BLaER1 (cell line): ENCODE results near the gene TGM3.
"Not testable (repeated sequence)": the region's sequence is repeated elsewhere in the genome, so short reads cannot be mapped to it uniquely, and the experiment has no call there.

Source experiments
- H3K27ac ChIP-seq: shearing (Covaris generic); formaldehyde crosslinking; 2 replicates; pipeline ENCODE4 v1.8.1; 2022
- H3K27me3 ChIP-seq: shearing (Covaris generic); formaldehyde crosslinking; 2 replicates; pipeline ENCODE4 v1.8.1; 2022
- H3K36me3 ChIP-seq: shearing (Covaris generic); formaldehyde crosslinking; 2 replicates; pipeline ENCODE4 v1.8.1; 2022
- H3K4me1 ChIP-seq: shearing (Covaris generic); formaldehyde crosslinking; 2 replicates; pipeline ENCODE4 v1.8.1; 2022
- H3K4me2 ChIP-seq: shearing (Covaris generic); formaldehyde crosslinking; 2 replicates; pipeline ENCODE4 v1.8.1; 2022
- H3K4me3 ChIP-seq: shearing (Covaris generic); formaldehyde crosslinking; 2 replicates; pipeline ENCODE4 v1.8.1; 2022
- H3K9ac ChIP-seq: shearing (Covaris generic); formaldehyde crosslinking; 2 replicates; pipeline ENCODE4 v1.8.1; 2022
- H3K9me3 ChIP-seq: shearing (Covaris generic); formaldehyde crosslinking; 2 replicates; pipeline ENCODE4 v1.8.1; 2022
- H4K20me1 ChIP-seq: shearing (Covaris generic); formaldehyde crosslinking; 2 replicates; pipeline ENCODE4 v1.8.1; 2022
- Cebpa-rat ChIP-seq: shearing (Covaris generic); IDR thresholded peaks from 2 replicates; pipeline ENCODE4 v1.8.1; 2022

Gene TGM3

GRCh38 chr20:2261046-2261485 is 34.7 kb upstream of the TGM3 start:
- Histone ChIP-seq H3K4me1 (peaks cover 3% of the 10 kb centered on the region), H3K9ac (no peak overlapping the region), H4K20me1 (no peaks in the 10 kb centered on the region), H3K4me3 (no peak overlapping the region), H3K4me2 (no peak overlapping the region), H3K27me3 (no peaks in the 10 kb centered on the region), H3K9me3 (no peaks in the 10 kb centered on the region), H3K36me3 (no peaks in the 10 kb centered on the region), H3K27ac (no peak overlapping the region)
- no peak for TF ChIP-seq Cebpa-rat

- Histone ChIP-seq H3K4me3 (no peak overlapping the region), H3K4me1 (no peaks in the 10 kb centered on the region), H3K9ac (no peak overlapping the region), H4K20me1 (no peaks in the 10 kb centered on the region), H3K27me3 (no peaks in the 10 kb centered on the region), H3K9me3 (no peaks in the 10 kb centered on the region), H3K27ac (no peak overlapping the region), H3K4me2 (no peak overlapping the region), H3K36me3 (no peaks in the 10 kb centered on the region)
- no peak for TF ChIP-seq Cebpa-rat
Observed at GRCh38 chr20:2261629-2262028, 34.2 kb upstream of the TGM3 start.

DNA sequence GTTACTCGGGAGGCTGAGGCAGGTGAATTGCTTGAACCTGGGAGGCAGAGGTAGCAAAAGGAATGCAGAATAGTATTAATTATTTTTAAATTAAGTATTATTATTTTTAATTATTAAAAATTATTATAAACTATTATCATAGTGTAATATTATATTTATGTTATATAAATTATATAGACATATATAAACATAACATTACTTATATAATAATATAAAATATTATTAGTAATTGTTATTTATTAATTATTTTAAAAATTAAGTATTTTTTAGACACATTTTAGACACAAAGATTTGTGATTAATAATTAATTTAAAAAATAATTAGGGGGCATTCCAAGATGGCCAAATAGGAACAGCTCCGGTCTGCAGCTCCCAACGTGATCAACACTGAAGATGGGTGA is 31.7 kb upstream of the TGM3 start:
- Histone ChIP-seq H4K20me1 (no peaks in the 10 kb centered on the region), H3K4me3 (no peak overlapping the region), H3K9me3 (no peaks in the 10 kb centered on the region), H3K27ac (no peak overlapping the region), H3K4me2 (no peak overlapping the region), H3K4me1 (no peaks in the 10 kb centered on the region), H3K9ac (no peak overlapping the region), H3K27me3 (no peaks in the 10 kb centered on the region), H3K36me3 (no peaks in the 10 kb centered on the region)
- TF ChIP-seq Cebpa-rat = no peak

DNA sequence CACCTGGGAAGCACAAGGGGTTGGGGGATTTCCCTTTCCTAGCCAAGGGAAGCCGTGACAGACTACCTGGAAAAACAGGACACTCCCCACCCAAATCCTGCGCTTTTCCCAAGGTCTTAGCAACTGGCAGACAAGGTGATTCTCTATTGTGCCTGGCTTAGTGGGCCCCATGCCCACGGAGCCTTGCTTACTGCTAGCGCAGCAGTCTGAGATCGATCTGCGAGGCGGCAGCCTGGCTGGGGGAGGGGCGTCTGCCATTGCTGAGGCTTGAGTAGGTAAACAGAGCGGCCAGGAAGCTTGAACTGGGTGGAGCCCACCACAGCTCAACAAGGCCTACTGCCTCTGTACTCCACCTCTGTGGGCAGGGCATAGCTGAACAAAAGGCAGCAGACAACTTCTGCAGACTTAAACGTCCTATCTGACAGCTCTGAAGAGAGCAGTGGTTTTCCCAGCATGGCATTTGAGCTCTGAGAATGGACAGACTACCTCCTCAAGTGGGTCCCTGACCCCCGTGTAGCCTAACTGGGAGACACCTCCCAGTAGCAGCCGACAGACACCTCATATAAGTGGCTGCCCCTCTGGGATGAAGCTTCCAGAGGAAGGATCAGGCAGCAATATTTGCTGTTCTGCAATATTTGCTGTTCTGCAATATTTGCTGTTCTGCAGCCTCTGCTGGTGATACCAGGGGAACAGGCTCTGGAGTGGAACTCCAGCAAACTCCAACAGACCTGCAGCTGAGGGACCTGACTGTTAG is 31.0 kb upstream of the TGM3 start:
- H3K9me3 ChIP-seq, H3K27me3 ChIP-seq, H3K4me2 ChIP-seq, H3K9ac ChIP-seq, H3K4me1 ChIP-seq, H3K4me3 ChIP-seq, H3K27ac ChIP-seq, H4K20me1 ChIP-seq, H3K36me3 ChIP-seq: not testable (repeated sequence)

DNA sequence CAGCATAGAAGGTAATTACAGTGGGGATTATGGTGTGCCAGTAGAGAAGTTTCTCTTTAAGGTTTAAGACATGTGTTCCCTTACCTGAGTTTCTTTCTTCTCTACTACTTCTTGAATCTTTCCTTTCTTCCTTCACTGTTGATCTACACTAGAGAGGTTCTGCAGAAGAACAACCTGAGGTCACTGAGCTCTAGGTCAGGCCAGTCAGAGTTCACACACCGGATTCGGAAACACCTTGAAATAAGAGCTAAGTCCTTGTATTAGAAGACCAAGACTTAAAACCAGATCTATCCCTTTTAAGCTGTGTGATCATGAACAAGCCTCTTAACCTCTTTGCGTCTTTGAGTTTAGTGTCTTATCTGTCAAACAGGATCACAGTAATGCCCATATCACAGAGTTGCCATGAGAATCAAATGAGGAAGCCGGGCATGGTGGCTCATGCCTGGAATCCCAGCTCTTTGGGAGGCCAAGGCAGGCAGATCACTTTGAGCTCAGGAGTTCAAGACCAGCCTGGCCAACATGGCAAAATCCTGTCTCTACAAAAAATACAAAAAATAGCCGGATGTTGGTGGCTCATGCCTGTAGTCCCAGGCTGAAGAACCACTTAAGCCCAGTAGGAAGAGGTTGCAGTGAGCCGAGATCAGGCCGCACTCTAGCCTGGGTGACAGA is 22.0 kb upstream of the TGM3 start:
- H3K9me3 ChIP-seq = no peaks in the 10 kb centered on the region
- H3K4me3 ChIP-seq = no peak overlapping the region

GRCh38 chr20:2276015-2276414 is 19.8 kb upstream of the TGM3 start:
- H3K4me3 ChIP-seq = no peak overlapping the region
- H3K27ac ChIP-seq = no peak overlapping the region
- H3K36me3 ChIP-seq = no peaks in the 10 kb centered on the region
- no peak for TF ChIP-seq Cebpa-rat
- H3K9ac ChIP-seq = no peak overlapping the region
- no peaks in the 10 kb centered on the region for H3K9me3 ChIP-seq
- no peaks in the 10 kb centered on the region for H3K4me1 ChIP-seq
- no peaks in the 10 kb centered on the region for H3K27me3 ChIP-seq
- no peak overlapping the region for H3K4me2 ChIP-seq
- H4K20me1 ChIP-seq = no peaks in the 10 kb centered on the region

More for the DNA sequence above, 22.0 kb upstream of the TGM3 start:
- Histone ChIP-seq H3K9ac (no peak overlapping the region), H3K4me2 (no peak overlapping the region), H3K4me1 (no peaks in the 10 kb centered on the region), H3K27me3 (no peaks in the 10 kb centered on the region), H3K27ac (no peak overlapping the region), H4K20me1 (no peaks in the 10 kb centered on the region), H3K36me3 (no peaks in the 10 kb centered on the region)
- TF ChIP-seq Cebpa-rat = no peak

GRCh38 chr20:2279253-2279779 is 16.5 kb upstream of the TGM3 start:
- Histone ChIP-seq H4K20me1 (no peaks in the 10 kb centered on the region), H3K4me1 (no peaks in the 10 kb centered on the region), H3K4me2 (no peak overlapping the region), H3K27me3 (no peaks in the 10 kb centered on the region), H3K9ac (no peak overlapping the region), H3K4me3 (no peak overlapping the region), H3K36me3 (no peaks in the 10 kb centered on the region), H3K27ac (no peak overlapping the region), H3K9me3 (no peaks in the 10 kb centered on the region)
- TF ChIP-seq Cebpa-rat = no peak

DNA sequence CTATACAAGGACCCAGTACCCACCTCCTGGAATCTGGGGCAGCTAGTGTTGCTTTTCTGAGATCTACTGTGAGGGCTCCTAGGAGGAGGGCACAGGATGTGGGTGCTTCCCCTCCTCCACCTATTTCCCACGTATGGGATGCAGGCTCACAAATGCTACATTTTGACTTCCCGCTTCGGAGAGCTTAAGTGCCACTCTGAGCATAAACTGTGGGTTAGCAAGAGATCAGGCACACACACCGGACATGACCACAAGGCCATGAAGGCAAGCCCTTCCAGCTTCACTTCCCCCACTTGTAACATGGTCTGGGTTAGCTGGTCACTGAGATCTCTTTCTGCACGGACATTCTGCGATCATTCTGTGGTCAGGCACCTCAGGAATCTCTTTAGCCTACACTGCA is 15.7 kb upstream of the TGM3 start:
- H3K4me1 ChIP-seq = no peaks in the 10 kb centered on the region
- TF ChIP-seq Cebpa-rat = no peak

GRCh38 chr20:2281563-2281962 is 14.2 kb upstream of the TGM3 start:
- no peaks in the 10 kb centered on the region for H4K20me1 ChIP-seq
- H3K4me2 ChIP-seq = no peak overlapping the region
- H3K36me3 ChIP-seq = no peaks in the 10 kb centered on the region
- no peak for TF ChIP-seq Cebpa-rat
- no peaks in the 10 kb centered on the region for H3K4me1 ChIP-seq
- no peak overlapping the region for H3K9ac ChIP-seq
- H3K4me3 ChIP-seq = no peak overlapping the region
- H3K27me3 ChIP-seq = no peaks in the 10 kb centered on the region
- no peaks in the 10 kb centered on the region for H3K9me3 ChIP-seq
- H3K27ac ChIP-seq = no peak overlapping the region

More for the DNA sequence above, 15.7 kb upstream of the TGM3 start:
- H3K36me3 ChIP-seq = no peaks in the 10 kb centered on the region
- no peak overlapping the region for H3K27ac ChIP-seq
- H3K9ac ChIP-seq = no peak overlapping the region
- H3K4me2 ChIP-seq = no peak overlapping the region
- H3K4me3 ChIP-seq = no peak overlapping the region
- H4K20me1 ChIP-seq = no peaks in the 10 kb centered on the region
- no peaks in the 10 kb centered on the region for H3K27me3 ChIP-seq
- no peaks in the 10 kb centered on the region for H3K9me3 ChIP-seq

- Histone ChIP-seq H3K4me1 (no peaks in the 10 kb centered on the region), H3K4me3 (no peak overlapping the region), H3K9me3 (no peaks in the 10 kb centered on the region), H4K20me1 (no peaks in the 10 kb centered on the region), H3K27me3 (no peaks in the 10 kb centered on the region), H3K36me3 (no peaks in the 10 kb centered on the region), H3K27ac (no peak overlapping the region), H3K9ac (no peak overlapping the region), H3K4me2 (no peak overlapping the region)
- TF ChIP-seq Cebpa-rat = no peak
Observed at GRCh38 chr20:2282181-2282580, 13.6 kb upstream of the TGM3 start.
